ENCODE results near the gene LAMTOR2.
"Not testable (repeated sequence)": the region's sequence is repeated elsewhere in the genome, so short reads cannot be mapped to it uniquely, and the experiment has no call there.

Gene LAMTOR2

GRCh38 chr1:156052862-156053767, 1.5 kb upstream of the LAMTOR2 start:
- no peak for DNase-seq

GRCh38 chr1:156053768-156054499, 648 bp upstream of the LAMTOR2 start, which contains the start of gene UBQLN4:
UBQLN4 (minus strand) TSS chr1:156053798; CDS start chr1:156053701, 97 bp downstream.
- no peak for DNase-seq

GRCh38 chr1:156055281-156056048, 883 bp downstream of the LAMTOR2 start:
- DNase-seq: no peak

- no peak for DNase-seq
Measured at GRCh38 chr1:156056326-156056849, 1.8 kb downstream of the LAMTOR2 start.

- DNase-seq: no peak
Measured at GRCh38 chr1:156060937-156061636, 6.5 kb downstream of the LAMTOR2 start, which contains the start of gene RAB25. RAB25 (plus strand) TSS chr1:156061160; CDS start chr1:156061401, 241 bp downstream.

GRCh38 chr1:156062189-156062588, 7.6 kb downstream of the LAMTOR2 start:
- no peak for DNase-seq

- no peak for DNase-seq
Measured at GRCh38 chr1:156063997-156064285, 9.4 kb downstream of the LAMTOR2 start.

GRCh38 chr1:156064615-156065014, 10.0 kb downstream of the LAMTOR2 start:
- no peak for DNase-seq

- DNase-seq: no peak
Measured at GRCh38 chr1:156065212-156065611, 10.6 kb downstream of the LAMTOR2 start.

- DNase-seq: no peak
Measured at GRCh38 chr1:156065871-156066270, 11.3 kb downstream of the LAMTOR2 start.

- DNase-seq: no peak
Measured at GRCh38 chr1:156067262-156067661, 12.7 kb downstream of the LAMTOR2 start.

GRCh38 chr1:156069490-156070455, 15.2 kb downstream of the LAMTOR2 start:
- DNase-seq: no peak

- no peak for DNase-seq
Measured at GRCh38 chr1:156070548-156070947, 16.0 kb downstream of the LAMTOR2 start.

- DNase-seq: not testable (repeated sequence)
Measured at GRCh38 chr1:156071332-156071816, 16.8 kb downstream of the LAMTOR2 start.

GRCh38 chr1:156072251-156072650, 17.7 kb downstream of the LAMTOR2 start:
- DNase-seq: no peak

GRCh38 chr1:156073110-156073687, 18.6 kb downstream of the LAMTOR2 start:
- DNase-seq: no peak

GRCh38 chr1:156073740-156074139, 19.2 kb downstream of the LAMTOR2 start:
- DNase-seq: no peak

- DNase-seq: no peak
Measured at GRCh38 chr1:156074661-156075060, 20.1 kb downstream of the LAMTOR2 start.

- DNase-seq: no peak
Measured at GRCh38 chr1:156075162-156075561, 20.6 kb downstream of the LAMTOR2 start.

GRCh38 chr1:156075775-156076204, 21.2 kb downstream of the LAMTOR2 start:
- no peak for DNase-seq
